Upper lobe of left lung (tissue), 6 donors: ENCODE measurements around the gene TRIOBP. TPM values are rescaled to one million over a fixed set of nuclear protein-coding genes. Genes with fewer than 3 reads are reported as not detected.

Experiments
- ATAC-seq, 2 donors: fragments of 200-7000 bp; cut with Tn5 transposase; one replicate each; pipeline ENCODE4 v1.9.1; 2022; ENCODE audit warnings: mild to moderate bottlenecking in 2 of 2, moderate library complexity in 2 of 2; ENCODE audit not compliant: low FRiP score in 2 of 2
- DNase-seq, 2 donors: peaks; one replicate each; pipeline ENCODE4 v3.0.0-alpha.2; 2019 to 2020
- H3K27ac ChIP-seq, 4 donors: fragments of 200-600 bp; sonication (generic); one replicate each; pipeline ENCODE4 v1.5.1; 2016 to 2019
- H3K27me3 ChIP-seq, 4 donors: fragments of 200-600 bp; sonication (generic); one replicate each; pipeline ENCODE4 v1.5.1; 2017 to 2019
- H3K36me3 ChIP-seq, 4 donors: fragments of 200-600 bp; sonication (generic); one replicate each; pipeline ENCODE4 v1.5.1; 2016 to 2019
- H3K4me1 ChIP-seq, 4 donors: fragments of 200-600 bp; sonication (generic); one replicate each; pipeline ENCODE4 v1.5.1; 2018 to 2019
- H3K4me3 ChIP-seq, 4 donors: fragments of 200-600 bp; sonication (generic); one replicate each; pipeline ENCODE4 v1.5.1; 2017 to 2019; ENCODE audit warnings: mild to moderate bottlenecking in 2 of 4, moderate library complexity in 1 of 4
- H3K9me3 ChIP-seq, 4 donors: fragments of 200-600 bp; sonication (generic); one replicate each; pipeline ENCODE4 v1.5.1; 2018 to 2019
- EP300 ChIP-seq, 4 donors: sonication (generic); formaldehyde crosslinking; IDR thresholded peaks; one replicate each; pipeline ENCODE4 v1.5.1; 2017; ENCODE audit warnings: antibody characterized with exemption in 4 of 4, control low read depth in 2 of 4
- POLR2A ChIP-seq, 4 donors: fragments of 450-650 bp; IDR thresholded peaks; one replicate each; pipeline ENCODE4 v1.5.1; 2016 to 2017; ENCODE audit warnings: antibody characterized with exemption in 4 of 4, mild to moderate bottlenecking in 2 of 4
- POLR2AphosphoS5 ChIP-seq, 2 donors: sonication (generic); formaldehyde crosslinking; IDR thresholded peaks; one replicate each; pipeline ENCODE4 v1.5.1; 2017; ENCODE audit warnings: antibody characterized with exemption in 2 of 2
- WGBS, 2 donors: methylation state at CpG; one replicate each; pipeline ENCODE4 v1.1.5; 2017 to 2018; 5-methylcytosine and 5-hydroxymethylcytosine counted together
- total RNA-seq, 6 donors: library from RNA; depleted of rRNA in 4 of 6; stranded (reverse); fragments of >200 nt in 4 of 6; gene quantifications; one replicate each; pipeline versions ENCODE4 v1.1.0 to v1.2.1, GENCODE V29; 2016 to 2021
- TF ChIP-seq, protein P1 (sequence below), 6 experiments: fragments of 450-650 bp in 4 of 6; fragments of 200-600 bp in 2 of 6; sonication (generic) in 2 of 6; IDR thresholded peaks; one replicate each; pipeline ENCODE4 v1.5.1; 2016 to 2019; ENCODE audit warnings: antibody characterized with exemption in 6 of 6
- donor health status: DM: no; HTN: no; CAD: no; lungs with moderate emphysema.
- donor health status: DM: no; HTN: yes; CAD: no; lungs with severe emphysema.

Gene TRIOBP
- total RNA-seq, 6 donors from 2014 or later, result 76.5 to 151 (median 113) TPM

DNA sequence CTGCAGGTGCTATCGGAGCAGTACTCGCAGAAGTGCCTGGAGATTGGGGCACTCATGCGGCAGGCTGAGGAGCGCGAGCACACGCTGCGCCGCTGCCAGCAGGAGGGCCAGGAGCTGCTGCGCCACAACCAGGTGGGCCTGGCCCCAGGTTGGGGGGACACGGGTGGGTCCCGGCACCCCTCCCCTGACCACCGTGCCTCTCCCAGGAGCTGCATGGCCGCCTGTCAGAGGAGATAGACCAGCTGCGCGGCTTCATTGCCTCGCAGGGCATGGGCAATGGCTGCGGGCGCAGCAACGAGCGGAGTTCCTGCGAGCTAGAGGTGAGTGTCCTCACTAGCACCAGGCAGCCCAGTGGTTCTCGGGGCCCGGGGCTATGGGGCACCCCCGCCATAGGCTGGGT, 72.2 kb downstream of the TRIOBP start:
- no peaks in the 10 kb centered on the region for H3K4me1 ChIP-seq
- TF ChIP-seq, protein P1, sequence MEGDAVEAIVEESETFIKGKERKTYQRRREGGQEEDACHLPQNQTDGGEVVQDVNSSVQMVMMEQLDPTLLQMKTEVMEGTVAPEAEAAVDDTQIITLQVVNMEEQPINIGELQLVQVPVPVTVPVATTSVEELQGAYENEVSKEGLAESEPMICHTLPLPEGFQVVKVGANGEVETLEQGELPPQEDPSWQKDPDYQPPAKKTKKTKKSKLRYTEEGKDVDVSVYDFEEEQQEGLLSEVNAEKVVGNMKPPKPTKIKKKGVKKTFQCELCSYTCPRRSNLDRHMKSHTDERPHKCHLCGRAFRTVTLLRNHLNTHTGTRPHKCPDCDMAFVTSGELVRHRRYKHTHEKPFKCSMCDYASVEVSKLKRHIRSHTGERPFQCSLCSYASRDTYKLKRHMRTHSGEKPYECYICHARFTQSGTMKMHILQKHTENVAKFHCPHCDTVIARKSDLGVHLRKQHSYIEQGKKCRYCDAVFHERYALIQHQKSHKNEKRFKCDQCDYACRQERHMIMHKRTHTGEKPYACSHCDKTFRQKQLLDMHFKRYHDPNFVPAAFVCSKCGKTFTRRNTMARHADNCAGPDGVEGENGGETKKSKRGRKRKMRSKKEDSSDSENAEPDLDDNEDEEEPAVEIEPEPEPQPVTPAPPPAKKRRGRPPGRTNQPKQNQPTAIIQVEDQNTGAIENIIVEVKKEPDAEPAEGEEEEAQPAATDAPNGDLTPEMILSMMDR (IDR thresholded peaks at IDR 0.05), result no peak
- TF ChIP-seq POLR2AphosphoS5 (IDR thresholded peaks at IDR 0.05) (no peak), POLR2A (IDR thresholded peaks at IDR 0.05) (no peak), EP300 (IDR thresholded peaks at IDR 0.05) (no peak)
- H3K27ac ChIP-seq, result no peak overlapping the region
- no peak overlapping the region for H3K4me3 ChIP-seq
- DNase-seq, result no peak
- 96% methylated on average over 20 of the region's 24 CpGs; no CpG with 5 or more reads in 1 of the 2 donors for WGBS, 2 donors
- H3K9me3 ChIP-seq, result no peaks in the 10 kb centered on the region
- no peak for ATAC-seq
- peaks cover 28 to 100% (median 71%) of the 10 kb centered on the region in 4 donors for H3K36me3 ChIP-seq
- H3K27me3 ChIP-seq, result no peaks in the 10 kb centered on the region

DNA sequence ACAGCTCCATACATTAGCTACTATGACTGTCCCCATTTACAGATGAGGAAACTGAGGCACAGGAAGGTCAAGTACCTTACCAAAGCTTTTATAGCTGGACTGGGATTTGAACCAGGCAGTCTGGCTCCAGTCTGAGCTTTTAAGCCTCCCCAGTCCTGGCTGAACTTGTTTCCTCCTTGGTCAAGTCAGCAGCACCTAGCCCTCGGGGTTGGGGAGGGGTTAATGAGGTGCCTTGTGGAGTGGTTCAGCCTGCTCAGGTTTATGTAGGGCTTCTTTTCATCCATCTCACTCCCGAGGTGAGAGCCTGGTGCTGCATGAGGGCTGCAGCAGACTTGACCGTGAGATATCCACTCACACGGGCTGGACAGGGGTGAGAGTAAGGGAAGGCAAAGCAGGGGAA, 74.2 kb downstream of the TRIOBP start:
- ATAC-seq, result no peak
- no peaks in the 10 kb centered on the region for H3K9me3 ChIP-seq
- DNase-seq, result no peak
- WGBS, 2 donors, result 58 to 61% methylated on average over 4 of the region's 4 CpGs
- H3K36me3 ChIP-seq, result peaks cover 28 to 93% (median 63%) of the 10 kb centered on the region in 4 donors
- H3K4me3 ChIP-seq, result no peak overlapping the region
- H3K27me3 ChIP-seq, result no peaks in the 10 kb centered on the region
- no peak overlapping the region for H3K27ac ChIP-seq
- no peaks in the 10 kb centered on the region for H3K4me1 ChIP-seq
- TF ChIP-seq POLR2A (IDR thresholded peaks at IDR 0.05) (no peak), EP300 (IDR thresholded peaks at IDR 0.05) (no peak), POLR2AphosphoS5 (IDR thresholded peaks at IDR 0.05) (no peak)
- TF ChIP-seq, protein P1 (IDR thresholded peaks at IDR 0.05), result no peak

DNA sequence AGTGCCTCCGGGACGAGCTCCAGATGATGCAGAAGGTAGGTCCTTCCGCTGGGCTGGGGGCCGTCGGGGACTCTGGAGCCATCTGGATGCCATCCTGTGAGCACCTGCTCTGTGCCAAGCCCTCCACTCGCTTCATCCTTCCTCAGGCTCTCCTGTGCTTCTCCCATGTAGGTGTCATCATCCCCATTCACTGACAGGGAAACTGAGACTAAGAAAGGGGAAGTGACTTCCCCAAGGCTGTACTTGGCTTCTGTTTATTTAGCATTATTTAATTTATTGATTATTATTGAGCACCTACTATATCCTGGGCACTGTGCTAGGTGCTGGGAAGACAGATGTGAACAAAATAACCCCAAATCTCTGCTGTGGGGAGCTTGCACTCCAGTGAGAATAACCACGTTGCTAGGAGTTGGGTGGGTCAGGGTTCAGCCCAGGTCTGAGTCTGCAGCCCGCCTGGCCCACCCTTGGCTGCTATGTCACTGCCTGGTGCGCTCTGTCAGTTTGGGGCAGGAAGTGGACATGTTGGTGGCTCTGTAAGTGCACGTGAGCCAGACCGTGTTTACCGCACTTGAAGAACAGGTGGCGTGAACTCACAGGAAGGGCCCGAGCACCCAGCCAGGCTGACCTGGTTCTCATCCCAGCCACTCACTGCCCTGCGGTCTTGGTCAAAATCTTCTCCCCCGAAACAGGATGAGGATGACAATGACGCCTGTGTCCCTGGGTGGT, 75.0 kb downstream of the TRIOBP start:
- Histone ChIP-seq H3K4me1 (peaks cover 0 to 2% (median 0%) of the 10 kb centered on the region in 4 donors), H3K27me3 (no peaks in the 10 kb centered on the region), H3K36me3 (peaks cover 28 to 85% (median 61%) of the 10 kb centered on the region in 4 donors), H3K4me3 (no peak overlapping the region), H3K27ac (no peak overlapping the region), H3K9me3 (no peaks in the 10 kb centered on the region)
- TF ChIP-seq, protein P1 (IDR thresholded peaks at IDR 0.05), result no peak
- no peak for TF ChIP-seq POLR2AphosphoS5 (IDR thresholded peaks at IDR 0.05)
- TF ChIP-seq EP300 (IDR thresholded peaks at IDR 0.05), result no peak
- TF ChIP-seq POLR2A (IDR thresholded peaks at IDR 0.05), result no peak
- DNase-seq (no peak), ATAC-seq (no peak)
- WGBS, 2 donors, result 88 to 93% methylated on average over 7 to 17 of the region's 17 CpGs

DNA sequence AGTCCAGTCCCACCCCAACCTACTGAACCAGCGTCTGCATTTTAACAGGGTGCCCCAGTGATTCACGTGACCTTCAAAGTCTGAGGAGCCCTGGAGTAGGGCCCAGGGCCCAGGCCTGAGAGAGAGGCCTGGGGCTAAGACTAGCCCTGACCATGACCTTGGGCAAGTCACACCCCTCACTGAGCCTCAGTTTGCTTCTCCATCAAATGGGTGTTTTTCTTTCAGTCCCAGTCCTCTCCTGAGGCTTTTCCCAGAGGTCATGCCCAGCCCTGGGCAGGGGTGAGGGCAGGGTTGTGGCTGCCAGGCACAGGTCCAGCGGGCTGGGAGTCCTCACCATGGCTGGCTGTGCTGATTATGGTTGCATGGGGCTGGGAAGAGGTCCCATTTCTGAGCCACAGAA, 77.9 kb downstream of the TRIOBP start:
- Histone ChIP-seq H3K9me3 (no peaks in the 10 kb centered on the region), H3K27ac (no peak overlapping the region), H3K4me1 (peaks cover 0 to 14% (median 4%) of the 10 kb centered on the region in 4 donors), H3K36me3 (peaks cover 20 to 56% (median 41%) of the 10 kb centered on the region in 4 donors), H3K27me3 (no peaks in the 10 kb centered on the region), H3K4me3 (no peak overlapping the region)
- no peak for DNase-seq
- no peak for ATAC-seq
- WGBS, 2 donors, result 89 to 96% methylated on average over 3 of the region's 3 CpGs
- TF ChIP-seq POLR2AphosphoS5 (IDR thresholded peaks at IDR 0.05) (no peak), EP300 (IDR thresholded peaks at IDR 0.05) (no peak), POLR2A (IDR thresholded peaks at IDR 0.05) (no peak)
- TF ChIP-seq, protein P1 (IDR thresholded peaks at IDR 0.05), result no peak
